ENCODE results near the gene PLXNB1.

DNA sequence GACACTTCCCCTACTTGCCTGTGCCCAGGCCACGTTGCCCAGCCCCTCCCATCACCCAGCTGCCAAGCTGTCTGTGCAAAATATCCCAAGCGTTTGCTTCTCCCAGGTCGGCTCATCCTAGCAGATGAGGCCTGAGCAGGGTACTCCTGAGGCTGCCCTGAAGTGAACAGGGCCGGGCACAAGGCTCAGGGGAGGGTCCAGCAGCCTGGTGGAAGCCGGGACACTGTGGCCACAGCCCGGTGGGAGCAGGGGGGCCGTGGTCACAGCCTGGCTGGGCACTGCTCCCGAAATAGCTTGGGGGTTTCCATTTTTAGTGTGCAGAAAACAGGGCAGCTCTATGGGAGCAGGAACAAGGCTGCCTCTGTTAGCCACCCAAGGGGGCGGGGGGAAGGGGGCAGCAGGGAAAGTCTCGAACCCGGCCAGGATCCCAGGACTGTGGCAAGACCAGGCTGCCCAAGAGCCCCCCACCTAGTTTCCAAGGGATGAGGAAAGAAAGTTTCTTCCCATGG lies 3.4 kb downstream of the PLXNB1 start:
- TF ChIP-seq CTCF (IDR thresholded peaks at IDR 0.05): no peak
- TF ChIP-seq POLR2A (IDR thresholded peaks at IDR 0.05): no peak
